HG03460 (cell line): Measurements from ENCODE around the gene SLC6A16.
"Not testable (repeated sequence)": the region's sequence is repeated elsewhere in the genome, so short reads cannot be mapped to it uniquely, and the experiment has no call there.

Experiments
- ATAC-seq: cut with Tn5 transposase; IDR thresholded peaks from one replicate; pipeline ENCODE4 v1.9.1; 2021; ENCODE audit not compliant: unreplicated experiment

SLC6A16 gene

GRCh38 chr19:49324801-49325576, at the start of gene SLC6A16:
Gene SLC6A16 (minus strand): TSS chr19:49325191. CDS start chr19:49311347, 13,844 bp downstream.
- ATAC-seq = no peak

- ATAC-seq = not testable (repeated sequence)
These were observed 48.2 kb upstream of the SLC6A16 start for GRCh38 chr19:49373174-49373573.

GRCh38 chr19:49371184-49371583, 46.2 kb upstream of the SLC6A16 start:
- ATAC-seq = no peak

DNA sequence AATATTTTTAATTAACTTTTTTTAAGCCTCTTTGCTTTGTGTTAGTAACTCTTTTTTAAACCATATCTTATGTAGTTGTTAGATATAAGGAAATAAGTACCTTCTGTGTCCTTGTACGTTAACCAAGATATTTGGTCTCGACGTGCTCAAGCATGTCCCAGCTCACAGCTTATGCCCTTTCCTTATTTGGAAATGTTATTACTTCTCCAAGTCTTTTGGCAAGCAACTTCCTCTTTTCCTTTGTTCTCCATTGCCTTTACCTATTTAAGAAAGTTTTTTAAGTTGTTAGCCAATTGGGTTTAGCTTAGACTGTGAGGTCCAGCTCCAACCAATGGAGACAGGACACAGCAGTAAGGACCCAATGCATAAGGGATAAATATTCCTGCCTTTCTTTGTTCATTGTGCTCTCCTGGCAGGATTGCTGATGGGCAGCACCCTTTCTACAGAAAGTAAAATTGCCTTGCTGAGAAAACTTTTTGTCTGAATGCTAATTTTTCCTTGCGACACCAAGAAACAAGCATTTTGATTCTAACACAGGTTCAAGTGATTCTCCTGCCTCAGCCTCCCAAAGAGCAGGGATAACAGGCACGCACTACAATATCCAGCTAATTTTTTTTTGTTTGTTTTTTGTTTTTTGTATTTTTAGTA, 43.8 kb upstream of the SLC6A16 start:
- ATAC-seq = no peak

- no peak for ATAC-seq
These were observed 41.1 kb upstream of the SLC6A16 start for GRCh38 chr19:49366110-49366509.

DNA sequence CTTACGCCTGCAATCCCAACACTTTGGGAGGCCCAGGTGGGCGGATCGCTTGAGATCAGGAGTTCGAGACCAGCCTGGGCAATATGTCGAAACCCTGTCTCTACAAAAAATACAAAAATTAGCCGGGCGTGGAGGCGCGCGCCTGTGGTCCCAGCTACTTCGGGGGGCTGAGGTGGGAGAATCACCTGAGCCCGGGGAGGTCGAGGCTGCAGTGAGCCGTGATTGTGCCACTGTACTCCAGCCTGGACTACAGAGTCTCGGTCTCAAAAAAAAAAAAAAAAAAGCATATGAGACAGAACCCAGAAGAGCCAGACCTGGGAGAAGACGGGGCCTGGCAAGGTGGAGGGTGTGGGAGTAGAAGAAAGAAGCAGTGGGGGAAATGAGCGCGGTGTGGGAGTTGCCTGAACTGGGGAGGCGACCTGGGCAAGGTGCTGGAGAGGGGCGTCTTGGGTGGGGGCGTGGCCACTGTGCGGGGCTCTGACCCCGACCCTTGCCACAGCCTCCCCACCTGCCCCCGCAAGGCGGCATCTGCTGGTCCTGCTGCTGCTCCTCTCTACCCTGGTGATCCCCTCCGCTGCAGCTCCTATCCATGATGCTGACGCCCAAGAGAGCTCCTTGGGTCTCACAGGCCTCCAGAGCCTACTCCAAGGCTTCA, 39.2 kb upstream of the SLC6A16 start:
- no peak for ATAC-seq

DNA sequence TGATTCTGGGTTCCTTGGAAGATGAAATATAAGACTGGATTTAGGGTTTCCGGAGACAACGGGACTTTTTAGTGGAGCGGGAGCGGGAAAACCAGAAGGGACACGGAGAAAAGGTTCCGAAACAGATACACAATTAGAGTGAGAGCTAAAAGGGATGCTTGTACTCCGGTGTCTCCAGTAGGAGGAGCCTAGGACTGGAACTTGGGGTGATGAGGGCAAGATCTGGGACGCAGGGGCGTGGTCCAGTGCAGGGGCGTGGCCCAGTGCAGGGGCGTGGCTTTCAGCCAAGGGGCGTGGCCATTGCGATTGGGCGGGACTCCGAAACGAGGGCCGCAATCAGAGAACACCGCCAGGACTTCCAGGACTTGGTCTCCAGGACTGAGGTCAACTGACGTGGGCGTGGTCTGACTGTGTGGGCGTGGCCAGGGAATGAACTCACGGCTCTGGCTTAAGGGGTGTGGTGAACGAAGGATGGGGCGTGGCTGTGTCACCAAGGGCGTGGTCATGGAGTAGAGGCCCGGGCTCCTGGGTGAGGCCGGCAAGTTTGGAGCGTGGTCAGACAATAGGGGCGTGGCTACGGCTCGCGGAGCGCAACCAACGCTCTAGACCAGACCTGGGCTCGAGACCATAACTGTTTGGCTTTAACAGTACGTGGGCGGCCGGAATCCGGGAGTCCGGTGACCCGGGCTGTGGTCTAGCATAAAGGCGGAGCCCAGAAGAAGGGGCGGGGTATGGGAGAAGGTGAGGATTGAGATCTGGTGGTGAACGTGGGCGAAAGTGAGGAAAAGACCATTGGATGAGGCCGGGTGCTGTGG, 38.5 kb upstream of the SLC6A16 start, which contains the start of gene DKKL1:
Gene DKKL1, plus strand, starts transcription at position 610 of the 815 bp plus-strand sequence. Its CDS starts 122 bp downstream, at position 732.
- ATAC-seq = peak; percentile 59

- no peak for ATAC-seq
These were observed 37.9 kb upstream of the SLC6A16 start for GRCh38 chr19:49362929-49363267.

- no peak for ATAC-seq
These were observed 37.3 kb upstream of the SLC6A16 start, which contains the start of gene TEAD2 for GRCh38 chr19:49362048-49362928. Gene TEAD2 (minus strand): TSS chr19:49362416. CDS start chr19:49360075, 2,341 bp downstream.

DNA sequence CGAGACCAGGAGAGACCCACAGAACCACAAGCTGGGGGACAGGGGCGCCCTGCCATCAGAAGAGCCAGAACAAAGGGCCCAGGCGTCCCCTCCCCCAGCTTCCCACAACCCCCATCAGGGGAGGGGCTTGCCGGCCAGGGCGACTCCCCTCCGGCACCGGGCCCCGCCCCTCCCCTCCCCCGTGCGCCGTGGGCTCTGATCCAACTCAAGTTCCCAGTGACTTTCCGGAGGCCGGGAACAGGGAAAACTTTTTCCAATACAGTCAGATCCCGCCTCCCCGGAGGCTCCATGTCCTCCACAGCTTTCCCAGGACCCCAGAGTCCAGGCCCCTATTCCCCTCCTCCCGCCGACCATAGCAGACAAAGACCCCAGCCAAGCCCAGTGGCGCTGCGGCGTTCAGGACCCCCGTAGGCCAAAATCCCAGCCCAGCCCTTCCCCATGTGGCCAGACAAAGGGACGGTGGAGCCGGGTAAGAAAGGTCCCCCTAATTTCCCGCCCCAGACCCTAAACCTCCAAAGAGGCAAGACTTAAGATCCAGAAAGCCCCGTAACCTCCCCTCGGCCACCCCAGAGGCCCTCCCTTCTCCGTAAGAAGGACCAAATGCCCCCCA, 36.6 kb upstream of the SLC6A16 start:
- no peak for ATAC-seq

- no peak for ATAC-seq
These were observed 35.1 kb upstream of the SLC6A16 start for GRCh38 chr19:49359851-49360820.

GRCh38 chr19:49357186-49357585, 32.2 kb upstream of the SLC6A16 start:
- no peak for ATAC-seq

- no peak for ATAC-seq
These were observed 31.4 kb upstream of the SLC6A16 start for GRCh38 chr19:49356382-49356781.

DNA sequence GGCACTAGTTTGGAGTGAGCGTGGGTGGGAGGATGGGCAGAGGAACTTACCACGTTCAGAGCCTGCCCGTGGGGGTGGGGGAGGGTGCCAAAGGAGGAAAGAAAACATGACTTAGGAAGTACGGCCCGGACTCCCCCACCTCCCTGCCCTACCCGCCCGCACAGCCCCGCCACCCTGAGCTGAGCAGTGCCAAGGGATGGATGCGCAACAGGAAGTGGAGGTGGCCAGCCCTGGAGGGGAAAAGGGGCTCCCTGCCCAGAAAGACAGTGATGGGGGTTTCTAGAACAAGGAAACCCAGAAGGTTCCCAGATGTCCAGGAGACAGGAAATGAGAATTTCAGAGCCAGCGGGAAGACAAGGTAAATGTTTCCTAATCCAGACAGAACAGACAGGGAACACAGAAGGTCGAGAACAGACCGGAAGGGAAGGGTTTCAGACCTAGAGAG, 30.9 kb upstream of the SLC6A16 start:
- ATAC-seq = no peak

- ATAC-seq = no peak
These were observed 24.6 kb upstream of the SLC6A16 start for GRCh38 chr19:49349567-49349966.

- ATAC-seq = no peak
These were observed 23.6 kb upstream of the SLC6A16 start for GRCh38 chr19:49348305-49349189.

- ATAC-seq = no peak
These were observed 22.8 kb upstream of the SLC6A16 start for GRCh38 chr19:49347835-49348234.
